Measurements from ENCODE around the gene TBC1D16.

The TBC1D16 gene

GRCh38 chr17:79941088-79942010 lies 94.3 kb downstream of the TBC1D16 start:
- peaks cover 11% of the 10 kb centered on the region; the same call in 1 of the 2 replicates for H3K36me3 ChIP-seq (ENCODE audit: insufficient read depth, low read length)
- no peaks in the 10 kb centered on the region for H3K9me3 ChIP-seq (ENCODE audit: control insufficient read depth, insufficient read depth, low read length)
- H3K4me1 ChIP-seq (ENCODE audit: insufficient read depth, low read length), result peaks cover 7% of the 10 kb centered on the region; the same call in 1 of the 2 replicates
- H3K9ac ChIP-seq (ENCODE audit: low read depth, low read length), result no peak overlapping the region

- peaks cover 11% of the 10 kb centered on the region; the same call in 1 of the 2 replicates for H3K36me3 ChIP-seq (ENCODE audit: insufficient read depth, low read length)
- peaks cover 7% of the 10 kb centered on the region; the same call in 1 of the 2 replicates for H3K4me1 ChIP-seq (ENCODE audit: insufficient read depth, low read length)
- H3K9me3 ChIP-seq (ENCODE audit: control insufficient read depth, insufficient read depth, low read length), result no peaks in the 10 kb centered on the region
- no peak overlapping the region for H3K9ac ChIP-seq (ENCODE audit: low read depth, low read length)
Measured at GRCh38 chr17:79940459-79941087, 95.1 kb downstream of the TBC1D16 start.

- H3K4me1 ChIP-seq (ENCODE audit: insufficient read depth, low read length), result peaks cover 9% of the 10 kb centered on the region; the same call in 1 of the 2 replicates
- no peaks in the 10 kb centered on the region for H3K9me3 ChIP-seq (ENCODE audit: control insufficient read depth, insufficient read depth, low read length)
- H3K9ac ChIP-seq (ENCODE audit: low read depth, low read length), result no peak overlapping the region
- peaks cover 11% of the 10 kb centered on the region; the same call in 1 of the 2 replicates for H3K36me3 ChIP-seq (ENCODE audit: insufficient read depth, low read length)
Measured at GRCh38 chr17:79939755-79940458, 95.8 kb downstream of the TBC1D16 start.

GRCh38 chr17:79939094-79939435 lies 96.6 kb downstream of the TBC1D16 start:
- peaks cover 12% of the 10 kb centered on the region; the same call in 1 of the 2 replicates for H3K4me1 ChIP-seq (ENCODE audit: insufficient read depth, low read length)
- no peaks in the 10 kb centered on the region for H3K9me3 ChIP-seq (ENCODE audit: control insufficient read depth, insufficient read depth, low read length)
- H3K36me3 ChIP-seq (ENCODE audit: insufficient read depth, low read length), result peaks cover 7% of the 10 kb centered on the region; the same call in 1 of the 2 replicates
- no peak overlapping the region for H3K9ac ChIP-seq (ENCODE audit: low read depth, low read length)

- Histone ChIP-seq H3K9ac (ENCODE audit: low read depth, low read length) (no peak overlapping the region), H3K4me1 (ENCODE audit: insufficient read depth, low read length) (peaks cover 12% of the 10 kb centered on the region; the same call in 1 of the 2 replicates), H3K9me3 (ENCODE audit: control insufficient read depth, insufficient read depth, low read length) (no peaks in the 10 kb centered on the region), H3K36me3 (ENCODE audit: insufficient read depth, low read length) (peaks cover 4% of the 10 kb centered on the region; the same call in 1 of the 2 replicates)
Measured at GRCh38 chr17:79938336-79939093, 97.2 kb downstream of the TBC1D16 start.

GRCh38 chr17:79937391-79938335 lies 98.0 kb downstream of the TBC1D16 start:
- H3K9ac ChIP-seq (ENCODE audit: low read depth, low read length), result no peak overlapping the region

GRCh38 chr17:79936641-79937381 lies 98.9 kb downstream of the TBC1D16 start:
- Histone ChIP-seq H3K9me3 (ENCODE audit: control insufficient read depth, insufficient read depth, low read length) (no peaks in the 10 kb centered on the region), H3K4me1 (ENCODE audit: insufficient read depth, low read length) (peaks cover 14% of the 10 kb centered on the region; the same call in 1 of the 2 replicates), H3K9ac (ENCODE audit: low read depth, low read length) (no peak overlapping the region), H3K36me3 (ENCODE audit: insufficient read depth, low read length) (peaks cover 4% of the 10 kb centered on the region; the same call in 1 of the 2 replicates)

More at GRCh38 chr17:79937391-79938335, 98.0 kb downstream of the TBC1D16 start:
- Histone ChIP-seq H3K36me3 (ENCODE audit: insufficient read depth, low read length) (peaks cover 4% of the 10 kb centered on the region; the same call in 1 of the 2 replicates), H3K9me3 (ENCODE audit: control insufficient read depth, insufficient read depth, low read length) (no peaks in the 10 kb centered on the region), H3K4me1 (ENCODE audit: insufficient read depth, low read length) (peaks cover 12% of the 10 kb centered on the region; the same call in 1 of the 2 replicates)

GRCh38 chr17:79936050-79936449 lies 99.6 kb downstream of the TBC1D16 start:
- Histone ChIP-seq H3K9me3 (ENCODE audit: control insufficient read depth, insufficient read depth, low read length) (no peaks in the 10 kb centered on the region), H3K36me3 (ENCODE audit: insufficient read depth, low read length) (peaks cover 4% of the 10 kb centered on the region; the same call in 1 of the 2 replicates), H3K4me1 (ENCODE audit: insufficient read depth, low read length) (peaks cover 22% of the 10 kb centered on the region; the same call in 1 of the 2 replicates), H3K9ac (ENCODE audit: low read depth, low read length) (no peak overlapping the region)

GRCh38 chr17:79935197-79935885 lies 100.3 kb downstream of the TBC1D16 start:
- peaks cover 22% of the 10 kb centered on the region; the same call in 1 of the 2 replicates for H3K4me1 ChIP-seq (ENCODE audit: insufficient read depth, low read length)
- H3K9ac ChIP-seq (ENCODE audit: low read depth, low read length), result no peak overlapping the region
- no peaks in the 10 kb centered on the region for H3K9me3 ChIP-seq (ENCODE audit: control insufficient read depth, insufficient read depth, low read length)
- peaks cover 4% of the 10 kb centered on the region; the same call in 1 of the 2 replicates for H3K36me3 ChIP-seq (ENCODE audit: insufficient read depth, low read length)

GRCh38 chr17:79934653-79934970 lies 101.1 kb downstream of the TBC1D16 start:
- H3K9ac ChIP-seq (ENCODE audit: low read depth, low read length), result no peak overlapping the region
- peaks cover 1% of the 10 kb centered on the region; the same call in 1 of the 2 replicates for H3K36me3 ChIP-seq (ENCODE audit: insufficient read depth, low read length)
- peaks cover 22% of the 10 kb centered on the region; the same call in 1 of the 2 replicates for H3K4me1 ChIP-seq (ENCODE audit: insufficient read depth, low read length)
- H3K9me3 ChIP-seq (ENCODE audit: control insufficient read depth, insufficient read depth, low read length), result no peaks in the 10 kb centered on the region

GRCh38 chr17:79933863-79934652 lies 101.6 kb downstream of the TBC1D16 start:
- no peaks in the 10 kb centered on the region for H3K9me3 ChIP-seq (ENCODE audit: control insufficient read depth, insufficient read depth, low read length)
- no peak overlapping the region for H3K9ac ChIP-seq (ENCODE audit: low read depth, low read length)
- H3K36me3 ChIP-seq (ENCODE audit: insufficient read depth, low read length), result no peaks in the 10 kb centered on the region
- peaks cover 22% of the 10 kb centered on the region; the same call in 1 of the 2 replicates for H3K4me1 ChIP-seq (ENCODE audit: insufficient read depth, low read length)
